ENCODE results near the gene SDC1.
"Not testable (repeated sequence)": the region's sequence is repeated elsewhere in the genome, so short reads cannot be mapped to it uniquely, and the experiment has no call there.

The SDC1 gene

GRCh38 chr2:20249170-20249569 is 24.2 kb upstream of the SDC1 start:
- no peak for DNase-seq (ENCODE audit: low read depth)
- TF ChIP-seq CTCF (conservative IDR thresholded peaks at IDR 0.05; ENCODE audit: low read length) = no peak
- no peak overlapping the region for H3K4me3 ChIP-seq (ENCODE audit: low read length)

DNA sequence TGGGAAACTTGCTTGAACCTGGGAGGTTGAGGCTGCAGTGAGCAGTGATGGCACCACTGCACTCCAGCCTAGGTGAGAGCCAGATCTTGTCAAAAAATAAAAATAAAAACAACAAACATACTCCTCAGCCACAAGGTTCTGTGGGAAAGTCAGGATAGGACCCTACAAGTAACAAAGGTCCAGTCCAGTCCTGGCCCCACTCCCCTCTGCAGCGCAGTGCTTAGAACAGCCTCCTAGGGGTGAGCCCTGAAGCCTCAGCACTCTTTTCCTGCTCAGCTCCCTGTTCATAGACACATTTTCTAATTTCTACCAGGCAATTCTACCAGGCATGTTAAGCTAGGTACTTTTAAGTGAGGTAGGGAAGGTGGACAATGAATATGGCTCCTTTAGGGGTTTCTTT is 22.2 kb upstream of the SDC1 start:
- DNase-seq (ENCODE audit: low read depth) = no peak
- no peak for TF ChIP-seq CTCF (conservative IDR thresholded peaks at IDR 0.05; ENCODE audit: low read length)
- H3K4me3 ChIP-seq (ENCODE audit: low read length) = no peak overlapping the region

- H3K4me3 ChIP-seq (ENCODE audit: low read length); DNase-seq (ENCODE audit: low read depth): not testable (repeated sequence)
Observed at GRCh38 chr2:20243637-20244036, 18.7 kb upstream of the SDC1 start.

GRCh38 chr2:20242727-20243377 is 17.9 kb upstream of the SDC1 start:
- no peak overlapping the region for H3K4me3 ChIP-seq (ENCODE audit: low read length)
- no peak for TF ChIP-seq CTCF (conservative IDR thresholded peaks at IDR 0.05; ENCODE audit: low read length)
- no peak for DNase-seq (ENCODE audit: low read depth)

DNA sequence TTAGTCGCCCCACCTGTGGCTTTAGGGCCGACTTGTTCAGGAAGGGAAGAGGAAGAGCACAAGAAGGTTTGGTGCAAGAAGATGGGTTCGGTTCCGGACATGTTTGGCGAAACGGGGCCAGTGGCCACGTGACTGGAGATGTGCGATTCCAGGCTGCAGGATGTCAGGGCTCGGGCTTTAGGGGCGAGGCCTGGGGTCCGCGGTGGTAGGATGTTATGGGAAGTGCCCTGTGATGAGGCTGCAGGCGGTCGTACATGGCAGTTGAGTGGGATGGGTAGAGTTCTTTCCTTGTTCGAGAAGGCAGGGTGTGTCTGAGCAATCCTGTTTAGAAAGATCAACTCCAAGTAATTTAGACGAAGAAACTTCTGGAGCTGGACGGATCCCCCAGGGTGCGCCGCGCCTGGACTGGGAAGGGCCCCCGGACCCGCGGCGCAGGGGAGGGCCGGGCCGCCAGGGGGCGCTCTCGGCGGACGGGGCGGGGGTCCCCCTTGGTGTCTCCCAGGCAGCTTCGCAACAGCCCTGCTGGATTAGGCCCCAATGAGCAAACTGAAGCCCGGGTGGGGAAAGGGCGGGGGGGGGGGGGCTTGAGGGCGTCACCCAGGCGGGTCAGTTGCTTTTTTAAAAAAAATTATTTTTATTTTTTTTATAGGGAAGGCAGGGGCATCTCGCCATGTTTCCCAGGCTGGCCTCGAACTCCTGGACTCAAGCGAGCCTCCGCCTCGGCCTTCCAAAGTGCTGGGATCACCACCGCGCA is 17.2 kb upstream of the SDC1 start:
- no peak overlapping the region for H3K4me3 ChIP-seq (ENCODE audit: low read length)
- TF ChIP-seq CTCF (conservative IDR thresholded peaks at IDR 0.05; ENCODE audit: low read length) = peak; percentile 20
- DNase-seq (ENCODE audit: low read depth) = no peak

DNA sequence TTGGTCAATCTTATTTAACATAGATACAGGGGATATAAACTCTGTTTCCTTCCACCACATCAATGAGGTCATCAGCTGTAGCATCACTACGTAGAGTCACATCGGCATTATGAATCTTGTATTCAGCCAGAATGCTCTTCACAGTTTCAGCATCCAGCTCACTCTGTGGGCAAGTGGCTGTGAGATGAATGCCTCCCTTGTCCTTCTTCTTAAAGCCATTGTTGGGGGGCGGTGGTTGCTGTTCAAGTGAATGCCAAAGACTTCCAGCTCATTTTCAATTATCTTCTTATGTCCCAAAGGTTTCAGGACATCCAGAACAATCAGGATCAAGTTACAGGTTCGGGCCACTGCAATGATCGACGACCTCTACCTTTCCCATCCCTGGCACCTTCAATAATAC is 15.4 kb upstream of the SDC1 start:
- H3K4me3 ChIP-seq (ENCODE audit: low read length); DNase-seq (ENCODE audit: low read depth): not testable (repeated sequence)

GRCh38 chr2:20236496-20236895 is 11.6 kb upstream of the SDC1 start:
- no peak overlapping the region for H3K4me3 ChIP-seq (ENCODE audit: low read length)
- no peak for TF ChIP-seq CTCF (conservative IDR thresholded peaks at IDR 0.05; ENCODE audit: low read length)
- no peak for DNase-seq (ENCODE audit: low read depth)

- DNase-seq (ENCODE audit: low read depth) = no peak
- no peak overlapping the region for H3K4me3 ChIP-seq (ENCODE audit: low read length)
- TF ChIP-seq CTCF (conservative IDR thresholded peaks at IDR 0.05; ENCODE audit: low read length) = no peak
Observed at GRCh38 chr2:20235655-20236305, 10.8 kb upstream of the SDC1 start.

DNA sequence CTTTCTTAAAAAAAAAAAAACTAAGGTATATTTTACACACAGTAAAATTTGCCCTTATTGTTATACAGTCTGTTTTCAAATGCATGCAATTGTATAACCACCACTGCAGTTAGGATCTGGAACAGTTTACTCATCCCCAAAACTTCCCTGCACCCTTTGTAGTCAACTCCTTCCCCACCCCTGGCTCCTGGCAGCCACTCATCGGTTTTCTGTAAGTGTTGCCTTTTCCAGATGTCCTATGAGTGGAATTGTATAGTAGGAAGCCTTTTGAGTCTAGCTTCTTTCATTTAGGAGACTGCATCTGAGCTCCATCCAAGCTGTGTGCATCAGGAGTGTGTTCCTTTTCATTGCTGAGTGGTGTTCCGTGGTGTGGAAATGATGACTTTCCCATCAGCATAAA is 9.7 kb upstream of the SDC1 start:
- DNase-seq (ENCODE audit: low read depth) = peak; percentile 46
- not testable (repeated sequence) for H3K4me3 ChIP-seq (ENCODE audit: low read length)

All from AG10803 (cell line).